A549 (cell line): ENCODE results near the gene TMEM37.

Experiments
- CTCF ChIP-seq: fragments of >200 bp; sonication (Bioruptor Twin); formaldehyde crosslinking; IDR thresholded peaks from 3 replicates; pipeline ENCODE4 v1.5.1; 2016
- EP300 ChIP-seq, 2 experiments: fragments of >200 bp; sonication (Bioruptor Twin); formaldehyde crosslinking; IDR thresholded peaks; 2 replicates in 1 of 2; 3 replicates in 1 of 2; pipeline ENCODE4 v1.6.1; 2016 to 2017
- HOXA7 ChIP-seq: fragments of 250-450 bp; sonication (Bioruptor Pico); IDR thresholded peaks from 2 replicates; pipeline ENCODE4 v1.5.0; 2020; ENCODE audit warnings: mild to moderate bottlenecking, moderate library complexity
- MAFK ChIP-seq: fragments of 450-650 bp; IDR thresholded peaks from 2 replicates; pipeline ENCODE4 v1.6.1; 2014; ENCODE audit not compliant: partially characterized antibody
- USF2 ChIP-seq: fragments of 450-650 bp; IDR thresholded peaks from 2 replicates; pipeline ENCODE4 v1.6.1; 2014; ENCODE audit warnings: antibody characterized with exemption
- TF ChIP-seq, protein P1 (sequence below): IDR thresholded peaks from 2 replicates; pipeline ENCODE4 v1.6.1; 2012

DNA sequence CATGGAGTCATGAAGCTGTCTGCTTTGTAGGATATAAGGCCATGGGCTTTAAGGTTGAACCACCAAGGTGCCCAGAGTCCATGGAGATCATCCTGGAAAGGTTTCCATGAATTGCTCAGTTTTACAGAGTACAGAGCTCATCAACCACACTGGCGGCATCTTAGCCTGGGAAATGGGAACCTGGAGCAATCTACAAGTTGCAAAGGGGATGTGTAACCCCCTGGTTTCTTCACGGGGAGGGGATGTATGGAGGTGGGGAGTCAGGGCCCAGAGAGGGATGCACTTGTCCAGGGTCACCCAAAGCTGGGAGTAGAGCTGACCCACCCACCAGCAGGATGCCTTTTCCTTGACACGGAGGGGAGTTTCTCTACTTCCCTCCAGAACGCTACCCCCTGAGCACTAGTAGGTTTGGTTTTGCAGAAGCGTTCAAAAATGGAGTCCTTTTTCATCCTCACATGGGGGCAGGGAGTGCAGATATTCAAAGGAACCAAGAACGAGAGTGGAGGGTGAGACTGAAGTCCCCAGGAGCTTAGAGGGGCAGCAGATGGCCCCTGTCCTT is 7.2 kb downstream of the TMEM37 start:
- TF ChIP-seq, protein P1, sequence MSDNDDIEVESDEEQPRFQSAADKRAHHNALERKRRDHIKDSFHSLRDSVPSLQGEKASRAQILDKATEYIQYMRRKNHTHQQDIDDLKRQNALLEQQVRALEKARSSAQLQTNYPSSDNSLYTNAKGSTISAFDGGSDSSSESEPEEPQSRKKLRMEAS, result no peak
- TF ChIP-seq HOXA7 (no peak), MAFK (no peak), CTCF (no peak), USF2 (no peak), EP300 (IDR thresholded peaks at IDR 0.05) (no peak)
